Measurements from ENCODE around the gene GYG2. TPM values are rescaled to one million over a fixed set of nuclear protein-coding genes. Genes with fewer than 3 reads are reported as not detected.

Gene GYG2
- total and polyA plus RNA-seq, 2 donors (not counting 3 experiments of a cell fraction or from before 2014, with no cell fraction given): 0.12 to 0.22 TPM

DNA sequence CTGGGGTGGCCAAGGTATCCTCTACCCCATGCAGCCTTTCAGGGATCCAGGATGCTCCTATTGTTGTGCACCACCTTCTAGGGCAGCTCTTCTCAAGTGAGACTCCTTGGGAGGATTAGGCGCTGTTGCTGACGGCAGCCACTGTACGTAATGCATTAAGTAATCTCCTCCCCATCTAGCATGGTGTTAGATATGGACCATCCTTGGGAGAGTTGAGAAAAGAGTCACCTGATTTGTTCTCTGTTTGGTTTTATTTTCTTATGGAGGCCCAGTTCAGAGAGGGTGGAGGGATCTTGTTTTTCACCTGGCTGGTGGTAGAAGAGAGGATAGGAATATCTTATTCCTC is 46.4 kb downstream of the GYG2 start:
- H3K27me3 ChIP-seq (ENCODE audit: control insufficient read depth in 2 of 2, insufficient read depth in 2 of 2, low read length in 2 of 2): no peaks in the 10 kb centered on the region
- BruUV-seq (replicated peaks): no TSS peak
- no peak for DNase-seq (ENCODE audit: low read depth, low spot score)

More for the DNA sequence above, 46.4 kb downstream of the GYG2 start:
- FAIRE-seq: no peak
- POLR2A ChIA-PET: interaction anchor here (0.6 kb wide), 1 partner anchor 839 kb away, joined by 6 read pairs; no protein-coding TSS in a partner anchor
- Histone ChIP-seq H4K20me1 (replicated peaks; ENCODE audit: control insufficient read depth, extremely low read depth, insufficient read depth, low read length) (no peaks in the 10 kb centered on the region), H3K4me3 (replicated peaks in 1 of 3; ENCODE audit: insufficient read depth in 1 of 3, low read depth in 1 of 3, low read length in 3 of 3) (no peak overlapping the region), H3K27ac (ENCODE audit: insufficient read depth, low read depth, low read length) (no peak overlapping the region), H3K36me3 (ENCODE audit: control insufficient read depth in 2 of 2, extremely low read depth in 1 of 2, insufficient read depth in 2 of 2, low read length in 2 of 2) (no peaks in the 10 kb centered on the region), H3K4me2 (ENCODE audit: insufficient read depth, low read length) (no peak overlapping the region), H3K79me2 (ENCODE audit: control insufficient read depth, insufficient read depth, low read length) (no peaks in the 10 kb centered on the region), H3K9ac (replicated peaks; ENCODE audit: extremely low read depth, insufficient read depth, low read length) (no peak overlapping the region), H2AFZ (ENCODE audit: low read depth, low read length) (no peak overlapping the region), H3K4me1 (ENCODE audit: control insufficient read depth, extremely low read depth, insufficient read depth, low read length) (no peaks in the 10 kb centered on the region), H3K9me3 (replicated peaks; ENCODE audit: control insufficient read depth, insufficient read depth, low read length) (no peaks in the 10 kb centered on the region), H3K9me1 (replicated peaks; ENCODE audit: control insufficient read depth, extremely low read depth, insufficient read depth, low read length) (no peaks in the 10 kb centered on the region)
- CTCF ChIA-PET: interaction anchor here (0.5 to 1.1 kb wide), 17 partner anchors 17 to 946 kb away, joined by 3 to 22 read pairs (median 3); no protein-coding TSS in a partner anchor
- dilution Hi-C loops (cut with MboI; ENCODE audit: extremely low pct_ligation_motif_present, low sequenced_read_pairs): no loop called here
- no peak for TF ChIP-seq POLR2A (IDR thresholded peaks at IDR 0.05; ENCODE audit: low read depth, low read length)
- TF ChIP-seq MYC (IDR thresholded peaks at IDR 0.05; ENCODE audit: low read depth, low read length): no peak
- no peak for TF ChIP-seq CTCF (IDR thresholded peaks at IDR 0.05; ENCODE audit: extremely low read depth in 1 of 2, insufficient read depth in 1 of 2, low read depth in 1 of 2, low read length in 2 of 2)
- TF ChIP-seq GATA2 (IDR thresholded peaks at IDR 0.05; ENCODE audit: insufficient read depth, insufficient read length, low read depth, low read length): no peak
- intact Hi-C loops (cut with micrococcal nuclease): loop anchor here (5.0 kb wide), 1 partner anchor 162 kb away; no protein-coding TSS in a partner anchor
